NB4 (cell line): ENCODE measurements around the gene MAN2C1.

Experiments
- POLR2A ChIP-seq: IDR thresholded peaks from 2 replicates; pipeline ENCODE4 v1.6.1; 2011; ENCODE audit warnings: mild to moderate bottlenecking; ENCODE audit not compliant: insufficient read length; ENCODE audit errors: extremely low read depth
- TF ChIP-seq, protein P1 (sequence below): IDR thresholded peaks from one replicate; pipeline ENCODE4 v1.5.1; 2012; ENCODE audit warnings: low read depth, low read length

DNA sequence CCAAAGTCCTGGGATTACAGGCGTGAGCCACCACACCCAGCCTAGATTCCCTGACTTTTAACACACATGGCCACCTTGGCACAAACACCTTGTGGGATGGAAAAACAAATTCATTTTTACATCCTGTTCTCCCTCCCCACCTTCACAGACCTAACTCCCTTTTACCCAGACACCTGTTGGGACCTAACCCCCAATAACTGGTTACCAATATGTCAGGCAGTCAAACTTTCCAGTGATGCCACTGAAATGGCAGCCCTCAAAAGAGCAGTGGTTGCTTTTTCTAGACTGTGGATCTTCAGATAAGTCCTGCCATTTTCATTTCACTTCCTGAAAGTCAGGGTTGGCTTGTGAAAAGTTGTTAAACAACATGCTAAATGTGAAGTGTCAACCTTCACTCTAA is 48.2 kb upstream of the MAN2C1 start:
- no peak for TF ChIP-seq POLR2A
- TF ChIP-seq, protein P1, sequence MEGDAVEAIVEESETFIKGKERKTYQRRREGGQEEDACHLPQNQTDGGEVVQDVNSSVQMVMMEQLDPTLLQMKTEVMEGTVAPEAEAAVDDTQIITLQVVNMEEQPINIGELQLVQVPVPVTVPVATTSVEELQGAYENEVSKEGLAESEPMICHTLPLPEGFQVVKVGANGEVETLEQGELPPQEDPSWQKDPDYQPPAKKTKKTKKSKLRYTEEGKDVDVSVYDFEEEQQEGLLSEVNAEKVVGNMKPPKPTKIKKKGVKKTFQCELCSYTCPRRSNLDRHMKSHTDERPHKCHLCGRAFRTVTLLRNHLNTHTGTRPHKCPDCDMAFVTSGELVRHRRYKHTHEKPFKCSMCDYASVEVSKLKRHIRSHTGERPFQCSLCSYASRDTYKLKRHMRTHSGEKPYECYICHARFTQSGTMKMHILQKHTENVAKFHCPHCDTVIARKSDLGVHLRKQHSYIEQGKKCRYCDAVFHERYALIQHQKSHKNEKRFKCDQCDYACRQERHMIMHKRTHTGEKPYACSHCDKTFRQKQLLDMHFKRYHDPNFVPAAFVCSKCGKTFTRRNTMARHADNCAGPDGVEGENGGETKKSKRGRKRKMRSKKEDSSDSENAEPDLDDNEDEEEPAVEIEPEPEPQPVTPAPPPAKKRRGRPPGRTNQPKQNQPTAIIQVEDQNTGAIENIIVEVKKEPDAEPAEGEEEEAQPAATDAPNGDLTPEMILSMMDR, result no peak
